ENCODE measurements around the gene GYS1.

GYS1 gene

DNA sequence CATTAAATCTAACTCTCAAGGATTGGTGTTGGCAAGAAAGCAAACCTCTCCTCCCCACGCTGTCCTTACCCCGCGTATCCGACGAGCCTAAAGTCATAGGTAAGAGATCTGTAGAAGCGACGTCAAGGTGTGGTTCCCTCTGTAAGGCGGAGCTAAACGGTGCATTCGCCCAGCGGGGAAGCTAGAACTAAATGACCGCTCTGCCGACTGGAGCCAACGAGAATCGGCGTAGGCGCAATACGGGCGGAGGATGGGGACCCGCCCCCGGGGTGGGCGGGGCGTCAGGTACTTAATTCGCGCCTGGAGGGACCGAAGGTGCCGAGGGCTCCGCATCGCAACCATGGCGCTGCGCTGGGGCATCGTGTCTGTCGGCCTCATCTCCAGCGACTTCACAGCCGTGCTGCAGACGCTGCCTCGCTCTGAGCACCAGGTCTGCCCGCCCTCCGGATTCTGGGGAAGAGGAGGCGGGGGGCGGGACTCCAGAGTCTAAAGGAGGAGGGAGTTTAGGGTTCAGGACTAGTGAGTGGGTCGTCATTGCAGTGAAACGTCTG, 59.7 kb downstream of the GYS1 start, which contains the start of gene DHDH (continued):
- TF ChIP-seq, protein P1, sequence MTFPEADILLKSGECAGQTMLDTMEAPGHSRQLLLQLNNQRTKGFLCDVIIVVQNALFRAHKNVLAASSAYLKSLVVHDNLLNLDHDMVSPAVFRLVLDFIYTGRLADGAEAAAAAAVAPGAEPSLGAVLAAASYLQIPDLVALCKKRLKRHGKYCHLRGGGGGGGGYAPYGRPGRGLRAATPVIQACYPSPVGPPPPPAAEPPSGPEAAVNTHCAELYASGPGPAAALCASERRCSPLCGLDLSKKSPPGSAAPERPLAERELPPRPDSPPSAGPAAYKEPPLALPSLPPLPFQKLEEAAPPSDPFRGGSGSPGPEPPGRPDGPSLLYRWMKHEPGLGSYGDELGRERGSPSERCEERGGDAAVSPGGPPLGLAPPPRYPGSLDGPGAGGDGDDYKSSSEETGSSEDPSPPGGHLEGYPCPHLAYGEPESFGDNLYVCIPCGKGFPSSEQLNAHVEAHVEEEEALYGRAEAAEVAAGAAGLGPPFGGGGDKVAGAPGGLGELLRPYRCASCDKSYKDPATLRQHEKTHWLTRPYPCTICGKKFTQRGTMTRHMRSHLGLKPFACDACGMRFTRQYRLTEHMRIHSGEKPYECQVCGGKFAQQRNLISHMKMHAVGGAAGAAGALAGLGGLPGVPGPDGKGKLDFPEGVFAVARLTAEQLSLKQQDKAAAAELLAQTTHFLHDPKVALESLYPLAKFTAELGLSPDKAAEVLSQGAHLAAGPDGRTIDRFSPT (tag by site-specific recombination; IDR thresholded peaks at IDR 0.05) = no peak
- 0 out of 2 replicates have a peak, but pooled peaks have one; percentile 17 for TF ChIP-seq FEZF1 (tag by site-specific recombination; IDR thresholded peaks at IDR 0.05)
- TF ChIP-seq, protein P2, sequence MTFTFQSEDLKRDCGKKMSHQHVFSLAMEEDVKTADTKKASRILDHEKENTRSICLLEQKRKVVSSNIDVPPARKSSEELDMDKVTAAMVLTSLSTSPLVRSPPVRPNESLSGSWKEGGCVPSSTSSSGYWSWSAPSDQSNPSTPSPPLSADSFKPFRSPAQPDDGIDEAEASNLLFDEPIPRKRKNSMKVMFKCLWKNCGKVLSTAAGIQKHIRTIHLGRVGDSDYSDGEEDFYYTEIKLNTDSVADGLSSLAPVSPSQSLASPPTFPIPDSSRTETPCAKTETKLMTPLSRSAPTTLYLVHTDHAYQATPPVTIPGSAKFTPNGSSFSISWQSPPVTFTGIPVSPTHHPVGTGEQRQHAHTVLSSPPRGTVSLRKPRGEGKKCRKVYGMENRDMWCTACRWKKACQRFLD (tag by site-specific recombination; IDR thresholded peaks at IDR 0.05) = no peak
- no peak for TF ChIP-seq SCRT1 (tag by site-specific recombination; IDR thresholded peaks at IDR 0.05; ENCODE audit: borderline replicate concordance)
- TF ChIP-seq ZIC2 (tag by site-specific recombination; IDR thresholded peaks at IDR 0.05) = no peak
- TF ChIP-seq OVOL3 (tag by site-specific recombination; IDR thresholded peaks at IDR 0.05) = no peak
- TF ChIP-seq, protein P3, sequence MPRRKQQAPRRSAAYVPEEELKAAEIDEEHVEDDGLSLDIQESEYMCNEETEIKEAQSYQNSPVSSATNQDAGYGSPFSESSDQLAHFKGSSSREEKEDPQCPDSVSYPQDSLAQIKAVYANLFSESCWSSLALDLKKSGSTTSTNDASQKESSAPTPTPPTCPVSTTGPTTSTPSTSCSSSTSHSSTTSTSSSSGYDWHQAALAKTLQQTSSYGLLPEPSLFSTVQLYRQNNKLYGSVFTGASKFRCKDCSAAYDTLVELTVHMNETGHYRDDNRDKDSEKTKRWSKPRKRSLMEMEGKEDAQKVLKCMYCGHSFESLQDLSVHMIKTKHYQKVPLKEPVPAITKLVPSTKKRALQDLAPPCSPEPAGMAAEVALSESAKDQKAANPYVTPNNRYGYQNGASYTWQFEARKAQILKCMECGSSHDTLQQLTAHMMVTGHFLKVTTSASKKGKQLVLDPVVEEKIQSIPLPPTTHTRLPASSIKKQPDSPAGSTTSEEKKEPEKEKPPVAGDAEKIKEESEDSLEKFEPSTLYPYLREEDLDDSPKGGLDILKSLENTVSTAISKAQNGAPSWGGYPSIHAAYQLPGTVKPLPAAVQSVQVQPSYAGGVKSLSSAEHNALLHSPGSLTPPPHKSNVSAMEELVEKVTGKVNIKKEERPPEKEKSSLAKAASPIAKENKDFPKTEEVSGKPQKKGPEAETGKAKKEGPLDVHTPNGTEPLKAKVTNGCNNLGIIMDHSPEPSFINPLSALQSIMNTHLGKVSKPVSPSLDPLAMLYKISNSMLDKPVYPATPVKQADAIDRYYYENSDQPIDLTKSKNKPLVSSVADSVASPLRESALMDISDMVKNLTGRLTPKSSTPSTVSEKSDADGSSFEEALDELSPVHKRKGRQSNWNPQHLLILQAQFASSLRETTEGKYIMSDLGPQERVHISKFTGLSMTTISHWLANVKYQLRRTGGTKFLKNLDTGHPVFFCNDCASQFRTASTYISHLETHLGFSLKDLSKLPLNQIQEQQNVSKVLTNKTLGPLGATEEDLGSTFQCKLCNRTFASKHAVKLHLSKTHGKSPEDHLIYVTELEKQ (tag by site-specific recombination; IDR thresholded peaks at IDR 0.05; ENCODE audit: borderline replicate concordance) = no peak
- TF ChIP-seq ZNF132 (tag by site-specific recombination; IDR thresholded peaks at IDR 0.05; ENCODE audit: borderline replicate concordance) = no peak
- TF ChIP-seq ZFP3 (tag by site-specific recombination; IDR thresholded peaks at IDR 0.05; ENCODE audit: low read depth) = no peak
- TF ChIP-seq ZNF677 (tag by site-specific recombination; IDR thresholded peaks at IDR 0.05) = no peak
- TF ChIP-seq OSR2 (tag by site-specific recombination; IDR thresholded peaks at IDR 0.05) = no peak
- TF ChIP-seq, protein P4, sequence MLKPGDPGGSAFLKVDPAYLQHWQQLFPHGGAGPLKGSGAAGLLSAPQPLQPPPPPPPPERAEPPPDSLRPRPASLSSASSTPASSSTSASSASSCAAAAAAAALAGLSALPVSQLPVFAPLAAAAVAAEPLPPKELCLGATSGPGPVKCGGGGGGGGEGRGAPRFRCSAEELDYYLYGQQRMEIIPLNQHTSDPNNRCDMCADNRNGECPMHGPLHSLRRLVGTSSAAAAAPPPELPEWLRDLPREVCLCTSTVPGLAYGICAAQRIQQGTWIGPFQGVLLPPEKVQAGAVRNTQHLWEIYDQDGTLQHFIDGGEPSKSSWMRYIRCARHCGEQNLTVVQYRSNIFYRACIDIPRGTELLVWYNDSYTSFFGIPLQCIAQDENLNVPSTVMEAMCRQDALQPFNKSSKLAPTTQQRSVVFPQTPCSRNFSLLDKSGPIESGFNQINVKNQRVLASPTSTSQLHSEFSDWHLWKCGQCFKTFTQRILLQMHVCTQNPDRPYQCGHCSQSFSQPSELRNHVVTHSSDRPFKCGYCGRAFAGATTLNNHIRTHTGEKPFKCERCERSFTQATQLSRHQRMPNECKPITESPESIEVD (tag by site-specific recombination; IDR thresholded peaks at IDR 0.05) = no peak
- TF ChIP-seq BCL11B (tag by site-specific recombination; IDR thresholded peaks at IDR 0.05; ENCODE audit: low read depth) = no peak
- TF ChIP-seq, protein P5, sequence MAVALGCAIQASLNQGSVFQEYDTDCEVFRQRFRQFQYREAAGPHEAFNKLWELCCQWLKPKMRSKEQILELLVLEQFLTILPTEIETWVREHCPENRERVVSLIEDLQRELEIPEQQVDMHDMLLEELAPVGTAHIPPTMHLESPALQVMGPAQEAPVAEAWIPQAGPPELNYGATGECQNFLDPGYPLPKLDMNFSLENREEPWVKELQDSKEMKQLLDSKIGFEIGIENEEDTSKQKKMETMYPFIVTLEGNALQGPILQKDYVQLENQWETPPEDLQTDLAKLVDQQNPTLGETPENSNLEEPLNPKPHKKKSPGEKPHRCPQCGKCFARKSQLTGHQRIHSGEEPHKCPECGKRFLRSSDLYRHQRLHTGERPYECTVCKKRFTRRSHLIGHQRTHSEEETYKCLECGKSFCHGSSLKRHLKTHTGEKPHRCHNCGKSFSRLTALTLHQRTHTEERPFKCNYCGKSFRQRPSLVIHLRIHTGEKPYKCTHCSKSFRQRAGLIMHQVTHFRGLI (tag by site-specific recombination; IDR thresholded peaks at IDR 0.05) = no peak
- no peak for TF ChIP-seq ZNF658 (tag by site-specific recombination; IDR thresholded peaks at IDR 0.05)
- TF ChIP-seq IKZF3 (tag by site-specific recombination; IDR thresholded peaks at IDR 0.05) = no peak
- no peak for TF ChIP-seq ZNF610 (tag by site-specific recombination; IDR thresholded peaks at IDR 0.05; ENCODE audit: borderline replicate concordance)
- no peak for TF ChIP-seq ZNF571 (tag by site-specific recombination; IDR thresholded peaks at IDR 0.05)
- TF ChIP-seq ZNF214 (tag by site-specific recombination; IDR thresholded peaks at IDR 0.05; ENCODE audit: borderline replicate concordance) = no peak
- TF ChIP-seq ZNF707 (tag by site-specific recombination; IDR thresholded peaks at IDR 0.05) = no peak
- TF ChIP-seq ZNF155 (tag by site-specific recombination; IDR thresholded peaks at IDR 0.05) = no peak
- TF ChIP-seq, protein P6, sequence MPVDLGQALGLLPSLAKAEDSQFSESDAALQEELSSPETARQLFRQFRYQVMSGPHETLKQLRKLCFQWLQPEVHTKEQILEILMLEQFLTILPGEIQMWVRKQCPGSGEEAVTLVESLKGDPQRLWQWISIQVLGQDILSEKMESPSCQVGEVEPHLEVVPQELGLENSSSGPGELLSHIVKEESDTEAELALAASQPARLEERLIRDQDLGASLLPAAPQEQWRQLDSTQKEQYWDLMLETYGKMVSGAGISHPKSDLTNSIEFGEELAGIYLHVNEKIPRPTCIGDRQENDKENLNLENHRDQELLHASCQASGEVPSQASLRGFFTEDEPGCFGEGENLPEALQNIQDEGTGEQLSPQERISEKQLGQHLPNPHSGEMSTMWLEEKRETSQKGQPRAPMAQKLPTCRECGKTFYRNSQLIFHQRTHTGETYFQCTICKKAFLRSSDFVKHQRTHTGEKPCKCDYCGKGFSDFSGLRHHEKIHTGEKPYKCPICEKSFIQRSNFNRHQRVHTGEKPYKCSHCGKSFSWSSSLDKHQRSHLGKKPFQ (tag by site-specific recombination; IDR thresholded peaks at IDR 0.05) = no peak
- TF ChIP-seq ZNF354C (tag by site-specific recombination; IDR thresholded peaks at IDR 0.05; ENCODE audit: borderline replicate concordance, low read depth) = no peak
- TF ChIP-seq ZNF350 (tag by site-specific recombination; IDR thresholded peaks at IDR 0.05) = no peak
- TF ChIP-seq, protein P7, sequence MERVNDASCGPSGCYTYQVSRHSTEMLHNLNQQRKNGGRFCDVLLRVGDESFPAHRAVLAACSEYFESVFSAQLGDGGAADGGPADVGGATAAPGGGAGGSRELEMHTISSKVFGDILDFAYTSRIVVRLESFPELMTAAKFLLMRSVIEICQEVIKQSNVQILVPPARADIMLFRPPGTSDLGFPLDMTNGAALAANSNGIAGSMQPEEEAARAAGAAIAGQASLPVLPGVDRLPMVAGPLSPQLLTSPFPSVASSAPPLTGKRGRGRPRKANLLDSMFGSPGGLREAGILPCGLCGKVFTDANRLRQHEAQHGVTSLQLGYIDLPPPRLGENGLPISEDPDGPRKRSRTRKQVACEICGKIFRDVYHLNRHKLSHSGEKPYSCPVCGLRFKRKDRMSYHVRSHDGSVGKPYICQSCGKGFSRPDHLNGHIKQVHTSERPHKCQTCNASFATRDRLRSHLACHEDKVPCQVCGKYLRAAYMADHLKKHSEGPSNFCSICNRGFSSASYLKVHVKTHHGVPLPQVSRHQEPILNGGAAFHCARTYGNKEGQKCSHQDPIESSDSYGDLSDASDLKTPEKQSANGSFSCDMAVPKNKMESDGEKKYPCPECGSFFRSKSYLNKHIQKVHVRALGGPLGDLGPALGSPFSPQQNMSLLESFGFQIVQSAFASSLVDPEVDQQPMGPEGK (tag by site-specific recombination; IDR thresholded peaks at IDR 0.05) = peak; percentile 73

All from HEK293 (cell line).